Measurements from ENCODE around the gene PLAGL2.

DNA sequence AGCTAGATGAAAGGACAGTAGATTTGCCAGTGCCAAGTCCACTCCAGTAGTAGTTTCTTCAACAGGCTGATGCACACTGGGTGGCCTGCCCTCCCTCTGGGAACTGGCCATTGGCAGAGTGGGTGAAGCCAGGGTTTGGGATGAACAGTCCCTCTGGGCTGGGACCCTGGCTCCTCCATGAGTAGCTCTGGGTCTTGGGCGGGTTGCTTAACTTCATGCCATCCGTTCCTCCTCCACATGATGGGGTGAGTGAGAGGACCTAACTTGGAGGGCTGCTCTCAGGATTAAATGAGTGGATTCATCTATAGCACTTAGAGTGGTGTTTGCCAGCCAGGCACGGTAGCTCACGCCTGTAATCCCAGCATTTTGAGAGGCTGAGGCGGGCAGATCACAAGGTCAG is 47.2 kb downstream of the PLAGL2 start:
- no peak for TF ChIP-seq POLR2A (IDR thresholded peaks at IDR 0.05; ENCODE audit: control extremely low read depth in 1 of 2, low read depth in 2 of 2, low read length in 2 of 2)
- TF ChIP-seq GTF2F1 (IDR thresholded peaks at IDR 0.05; ENCODE audit: borderline replicate concordance, low read depth, low read length), result no peak
- TF ChIP-seq EZH2 (IDR thresholded peaks at IDR 0.05; ENCODE audit: low read depth, low read length, severe bottlenecking), result no peak

Data from H1 (cell line).